ENCODE measurements around the gene CASP5. TPM values are rescaled to one million over a fixed set of nuclear protein-coding genes. Genes with fewer than 3 reads are reported as not detected.
"Not testable (repeated sequence)": the region's sequence is repeated elsewhere in the genome, so short reads cannot be mapped to it uniquely, and the experiment has no call there.

Gene CASP5
- total RNA-seq, 1 donor from 2014 or later = not detected

DNA sequence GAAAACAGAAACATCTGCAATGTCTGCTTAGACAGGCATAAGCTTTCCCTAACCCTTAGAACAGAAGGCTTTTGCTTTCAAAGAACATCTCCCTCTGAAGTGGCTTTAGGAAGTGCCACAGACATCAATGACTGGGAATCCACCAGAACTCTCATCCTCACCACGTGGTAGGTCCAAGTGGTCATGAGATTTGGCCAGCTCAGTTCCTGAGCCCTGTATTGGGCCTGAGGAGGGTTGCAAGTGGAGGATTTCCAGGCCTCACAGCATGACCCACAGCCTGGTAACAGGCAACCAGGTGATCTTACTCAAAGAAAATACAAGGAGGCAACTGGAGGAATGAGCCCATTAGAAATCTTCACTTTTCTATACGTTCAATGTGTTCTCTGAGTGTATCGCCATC lies 10.4 kb upstream of the CASP5 start:
- no peak for DNase-seq

- no peak for DNase-seq
Observed at GRCh38 chr11:105032495-105032894, 9.5 kb upstream of the CASP5 start.

DNA sequence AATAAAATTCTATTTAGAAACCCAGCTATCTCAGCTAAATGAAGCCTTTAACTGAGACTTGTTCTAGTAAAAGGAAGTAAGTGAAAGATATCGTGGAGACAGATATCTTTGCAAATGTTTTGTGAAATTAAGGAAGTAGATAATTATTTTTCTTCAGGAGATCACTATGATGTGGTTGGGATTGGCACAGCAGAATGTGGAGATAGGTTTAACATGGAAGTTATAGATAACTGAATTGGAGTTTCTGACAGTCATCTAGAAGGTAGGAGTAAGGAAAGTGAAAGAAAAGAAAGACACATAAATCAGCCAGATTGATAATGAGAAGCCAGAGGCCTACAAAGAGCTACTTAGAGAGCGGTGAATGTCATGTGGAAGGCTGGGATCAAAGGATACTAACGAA lies 4.7 kb upstream of the CASP5 start:
- no peak for DNase-seq

DNA sequence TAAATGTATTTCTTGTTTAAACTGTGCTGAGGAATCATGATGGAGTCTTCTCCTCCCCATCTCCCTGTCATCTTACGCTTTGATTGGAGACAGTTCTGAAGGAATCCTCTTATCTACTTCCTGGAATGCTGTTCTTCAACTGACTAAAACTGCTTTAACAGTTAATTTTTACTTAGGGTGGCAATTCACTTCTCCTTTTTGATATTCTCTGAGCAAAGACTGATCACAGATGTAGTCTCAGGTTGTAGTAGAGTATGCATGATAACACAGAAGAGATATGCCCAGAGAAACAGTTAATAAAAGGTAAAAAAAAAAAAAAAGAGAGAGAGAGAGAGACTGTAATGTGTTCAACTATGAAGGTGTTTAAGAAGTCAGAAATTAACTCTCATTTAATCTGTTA lies 1.4 kb upstream of the CASP5 start:
- no peak for DNase-seq

DNA sequence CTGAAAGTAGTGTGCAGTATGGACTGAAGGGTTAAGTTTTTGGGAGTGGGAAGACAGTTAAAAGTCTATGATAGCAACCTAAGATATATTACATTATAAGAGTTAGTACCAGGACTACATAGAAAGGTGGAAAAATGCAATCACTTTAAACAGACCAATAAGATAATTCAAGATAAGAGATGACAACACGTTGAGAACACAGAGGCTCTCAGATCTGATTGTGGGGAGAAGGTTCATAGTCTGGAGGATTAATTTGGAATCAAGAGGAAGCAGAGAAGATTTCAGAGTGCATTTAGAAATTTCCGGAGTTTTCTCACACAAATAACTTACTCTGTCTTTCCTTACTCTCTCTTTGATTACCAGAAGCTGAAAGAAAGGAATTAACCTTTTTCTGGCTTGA lies 441 bp downstream of the CASP5 start:
- DNase-seq = no peak

DNA sequence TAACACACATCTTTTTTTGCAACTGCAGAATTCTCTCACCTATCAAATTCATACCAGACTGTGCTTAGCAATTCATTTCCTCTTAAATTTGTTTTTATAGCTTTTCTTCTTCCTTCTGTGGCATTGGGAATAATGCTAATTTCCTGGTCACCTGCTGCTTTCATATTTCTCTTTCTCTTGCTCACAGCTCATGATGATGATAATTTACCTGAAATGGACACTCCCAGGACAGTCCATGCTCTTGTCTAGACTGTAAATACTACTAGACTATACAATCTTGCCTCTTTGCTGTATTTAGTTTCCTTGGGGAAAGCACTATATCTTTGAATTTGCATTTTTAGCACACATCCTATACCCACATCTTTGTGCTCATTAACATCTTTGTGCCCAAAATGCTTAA lies 15.5 kb downstream of the CASP5 start:
- DNase-seq = no peak

- no peak for DNase-seq
Observed at GRCh38 chr11:105005451-105005845, 17.5 kb downstream of the CASP5 start.

GRCh38 chr11:105004021-105004420 lies 18.9 kb downstream of the CASP5 start:
- DNase-seq = peak; percentile 9

- no peak for DNase-seq
Observed at GRCh38 chr11:105003151-105003550, 19.8 kb downstream of the CASP5 start.

GRCh38 chr11:105000797-105001196 lies 22.2 kb downstream of the CASP5 start:
- DNase-seq = peak; percentile 5

GRCh38 chr11:105000167-105000566 lies 22.8 kb downstream of the CASP5 start:
- peak; percentile 1 for DNase-seq

GRCh38 chr11:104999721-105000120 lies 23.2 kb downstream of the CASP5 start:
- DNase-seq = no peak

DNA sequence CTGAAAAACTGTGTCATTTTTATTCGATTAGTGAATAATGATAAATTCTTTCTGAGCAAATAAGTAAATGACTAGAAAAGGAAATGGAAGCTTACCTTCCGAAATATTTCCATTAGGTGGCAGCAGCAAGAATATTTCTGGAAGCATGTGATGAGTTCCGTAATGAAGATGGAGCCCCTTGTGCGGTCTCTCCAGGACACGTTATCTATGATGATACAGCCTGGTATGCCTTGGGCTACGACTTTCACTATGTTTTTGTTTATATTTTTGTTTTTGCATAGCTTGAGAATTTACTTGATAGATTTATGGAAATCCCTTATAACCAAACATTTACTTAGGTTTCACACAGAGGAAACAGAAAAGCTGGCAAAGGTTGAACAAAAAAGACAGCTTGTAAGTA lies 25.7 kb downstream of the CASP5 start:
- peak; percentile 2 for DNase-seq

DNA sequence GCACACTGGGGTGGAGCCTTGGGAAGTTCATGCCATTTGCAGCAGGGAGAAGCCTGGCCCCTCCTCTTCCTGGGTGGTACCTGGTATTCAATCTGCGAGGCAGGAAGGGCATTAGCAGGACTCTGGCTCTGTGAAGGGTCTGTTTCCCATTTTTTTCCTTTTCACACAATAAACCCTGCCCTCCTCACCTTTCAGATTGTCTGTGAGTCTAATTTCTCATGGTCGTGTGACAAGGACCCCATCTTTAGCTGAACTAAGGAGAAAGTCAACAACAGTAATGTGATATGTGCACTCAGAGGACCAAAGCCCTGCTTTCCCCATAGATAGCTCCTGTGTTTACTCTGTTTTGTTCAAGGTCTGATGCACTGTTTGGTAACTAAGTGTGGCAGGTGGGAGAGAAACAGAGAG lies 28.0 kb downstream of the CASP5 start:
- DNase-seq = no peak

DNA sequence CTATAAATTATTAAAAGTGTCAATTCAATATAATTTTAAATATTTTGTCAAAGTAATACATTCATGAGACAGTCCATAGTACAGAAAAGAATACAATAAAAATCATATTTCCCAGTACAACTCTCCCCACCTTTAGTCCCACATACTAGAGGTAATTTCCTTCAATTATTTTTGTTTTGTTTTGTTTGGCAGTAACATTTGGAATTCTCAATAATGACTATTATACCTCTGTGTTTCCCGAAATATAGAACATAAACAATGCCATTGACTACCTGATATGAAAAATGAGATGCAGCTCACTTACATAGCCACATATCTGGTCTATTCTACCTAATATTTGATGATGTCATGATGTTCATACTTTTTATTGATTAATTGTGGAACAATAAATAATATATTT lies 30.2 kb downstream of the CASP5 start:
- DNase-seq = peak; percentile 41

DNA sequence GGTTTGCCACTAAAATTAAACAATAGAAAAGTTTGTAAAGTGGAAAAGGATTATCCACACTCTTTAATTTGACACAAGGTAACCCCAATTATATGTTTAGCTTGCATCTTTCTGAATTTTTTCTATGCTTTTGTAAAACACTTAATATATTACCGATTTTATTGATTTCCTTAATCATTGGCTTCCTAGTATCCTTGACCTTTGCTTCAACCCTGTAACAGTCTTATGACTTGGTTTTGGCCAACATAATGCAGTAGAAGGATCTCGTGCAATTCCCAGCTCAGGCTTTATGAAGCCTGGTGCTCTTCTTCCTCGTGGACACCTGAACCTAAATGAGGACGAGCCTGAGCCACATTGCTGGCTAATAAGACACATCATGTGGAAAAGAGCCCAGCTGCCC lies 31.0 kb downstream of the CASP5 start:
- DNase-seq = no peak

DNA sequence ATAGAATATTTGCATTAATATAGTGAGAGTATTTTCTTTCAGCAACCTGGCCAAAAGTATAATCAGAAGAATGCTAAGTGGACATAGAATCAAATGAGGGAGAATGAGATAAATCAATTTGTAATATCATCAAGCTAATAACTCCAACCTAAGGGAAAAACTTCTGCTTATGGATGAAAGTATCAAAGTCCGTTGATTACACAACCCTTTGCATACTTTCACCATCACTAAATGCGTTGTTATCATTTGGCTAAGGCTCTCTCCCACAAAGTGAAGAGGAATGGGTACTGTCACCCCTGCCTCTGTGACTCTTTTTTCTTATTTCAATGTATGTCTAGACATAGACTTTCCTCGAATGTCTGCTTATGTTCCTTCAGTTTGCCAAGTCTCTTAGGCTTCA lies 38.2 kb downstream of the CASP5 start:
- no peak for DNase-seq

- no peak for DNase-seq
Observed at GRCh38 chr11:104979839-104980238, 43.1 kb downstream of the CASP5 start.

GRCh38 chr11:104973616-104974015 lies 49.4 kb downstream of the CASP5 start:
- DNase-seq = no peak

- DNase-seq = not testable (repeated sequence)
Observed at GRCh38 chr11:104972924-104973323, 50.0 kb downstream of the CASP5 start.

DNA sequence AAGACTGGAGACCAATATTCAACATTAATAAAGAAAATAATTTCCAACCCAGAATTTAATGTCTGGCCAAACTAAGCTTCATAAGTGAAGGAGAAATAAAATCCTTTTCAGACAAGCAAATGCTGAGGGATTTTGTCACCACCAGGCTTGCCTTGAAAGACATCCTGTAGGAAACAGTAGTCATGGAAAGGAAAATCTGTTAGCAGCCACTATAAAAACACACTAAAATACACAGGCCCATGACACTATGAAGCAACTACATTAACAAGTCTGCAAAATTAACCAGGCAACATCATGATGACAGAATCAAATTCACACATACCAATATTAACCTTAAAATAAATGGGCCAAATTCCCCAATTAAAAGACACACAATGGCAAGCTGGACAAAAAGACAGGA lies 52.2 kb downstream of the CASP5 start:
- DNase-seq = peak; percentile 62

DNA sequence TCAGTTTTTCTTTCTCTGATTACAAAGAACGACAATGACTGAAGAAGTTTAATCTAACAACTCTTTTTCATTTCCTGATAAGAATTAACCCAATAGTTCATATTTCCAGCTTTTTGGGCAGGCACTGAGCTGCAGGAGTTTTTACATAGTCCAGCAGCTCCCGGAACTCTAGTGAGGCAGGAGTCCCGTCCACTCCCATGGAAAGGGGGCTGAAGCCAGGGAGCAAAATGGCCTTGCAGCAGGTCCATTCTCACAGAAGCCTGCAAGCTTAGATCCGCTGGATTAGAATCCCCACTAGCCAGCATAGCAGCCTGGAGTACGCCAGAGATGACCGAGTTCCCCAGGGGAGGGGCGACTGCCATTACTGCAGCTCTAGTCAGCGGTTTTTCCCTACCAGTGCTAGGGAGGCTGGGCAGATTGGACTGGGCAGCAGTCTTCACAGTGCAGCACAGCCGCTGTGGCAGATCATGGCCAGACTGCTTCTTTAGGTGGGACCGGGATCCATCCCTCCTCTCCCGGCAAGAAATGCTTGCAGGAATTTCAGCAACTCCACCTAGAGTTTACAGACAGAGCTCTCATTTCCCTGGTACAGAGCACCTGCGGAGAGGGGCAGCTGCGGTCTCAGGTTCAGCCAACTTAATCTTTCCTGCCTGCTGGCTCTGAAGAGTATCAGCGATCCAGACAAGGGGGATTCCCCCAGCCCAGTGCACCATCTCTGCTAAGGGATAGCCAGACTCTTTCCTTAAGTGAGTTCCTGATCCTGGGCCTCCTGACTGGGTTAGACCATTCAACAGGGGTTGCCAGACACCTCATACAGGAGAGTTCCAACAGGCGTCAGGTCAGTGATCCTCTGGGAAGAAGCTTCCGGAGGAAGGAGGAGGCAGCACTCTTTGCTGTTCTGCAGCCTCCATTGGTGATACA lies 53.9 kb downstream of the CASP5 start:
- peak; percentile 69 for DNase-seq

DNA sequence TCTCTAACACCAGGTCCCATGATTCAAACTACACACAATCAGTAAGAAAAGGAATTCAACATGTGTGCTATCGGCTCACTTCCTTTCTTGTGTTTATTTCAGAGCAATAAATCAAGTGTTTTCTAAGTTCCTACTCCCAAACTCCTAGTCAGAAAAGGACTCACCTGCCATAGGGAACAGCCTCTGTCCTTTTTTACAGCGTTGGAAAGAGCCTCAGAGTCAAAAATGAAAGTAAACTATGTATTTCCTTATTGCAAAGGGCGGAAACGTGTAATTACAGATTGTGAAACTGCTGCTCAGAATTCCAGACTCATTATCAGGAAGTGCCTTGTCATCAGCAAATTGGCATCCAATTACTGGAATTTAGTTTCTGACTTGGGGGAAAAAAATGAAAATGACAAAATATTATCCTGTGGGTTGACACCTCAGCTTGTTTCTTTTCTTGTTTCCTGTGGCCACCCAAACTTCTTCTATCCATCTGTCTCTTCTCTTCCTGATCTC lies 54.6 kb downstream of the CASP5 start, which contains the start of gene CASP4:
CASP4 (minus strand) TSS at position 220 of the 501 bp plus-strand sequence; CDS start at position 171, 49 bp downstream.
- peak; percentile 91 for DNase-seq
